IgD-negative memory B cell (primary cell): ENCODE data around the gene AHNAK2. TPM values are rescaled to one million over a fixed set of nuclear protein-coding genes. Genes with fewer than 3 reads are reported as not detected.

Experiments
- H3K27ac Mint-ChIP-seq, 3 donors: one replicate each; pipeline ENCODE4 v1.8.0; 2020 to 2022; ENCODE audit warnings: mild to moderate bottlenecking in 3 of 3, mixed read lengths in 3 of 3, moderate library complexity in 1 of 3
- H3K27me3 Mint-ChIP-seq: one replicate; pipeline ENCODE4 v1.8.0; 2021; ENCODE audit warnings: mixed read lengths
- H3K36me3 Mint-ChIP-seq: one replicate; pipeline ENCODE4 v1.8.0; 2020; ENCODE audit warnings: mild to moderate bottlenecking, mixed read lengths
- H3K4me1 Mint-ChIP-seq, 3 donors: one replicate each; pipeline ENCODE4 v1.8.0; 2020 to 2022; ENCODE audit warnings: mixed read lengths in 3 of 3, mild to moderate bottlenecking in 1 of 3
- H3K4me3 Mint-ChIP-seq, 4 donors: one replicate each; pipeline ENCODE4 v1.8.0; 2020 to 2022; ENCODE audit warnings: mild to moderate bottlenecking in 4 of 4, mixed read lengths in 4 of 4, moderate library complexity in 3 of 4
- H3K9me3 Mint-ChIP-seq, 3 donors: one replicate each; pipeline ENCODE4 v1.8.0; 2020 to 2021; ENCODE audit warnings: mixed read lengths in 3 of 3, mild to moderate bottlenecking in 1 of 3
- polyA plus RNA-seq: library from polyadenylated mRNA; unstranded; fragments of 300-500 nt; fragmentation: Illumina TruSeq; gene quantifications from one replicate; pipeline ENCODE4 v1.2.3, GENCODE V29; 2021

AHNAK2 gene
- polyA plus RNA-seq, 1 donor from 2014 or later, result 0.68 TPM

DNA sequence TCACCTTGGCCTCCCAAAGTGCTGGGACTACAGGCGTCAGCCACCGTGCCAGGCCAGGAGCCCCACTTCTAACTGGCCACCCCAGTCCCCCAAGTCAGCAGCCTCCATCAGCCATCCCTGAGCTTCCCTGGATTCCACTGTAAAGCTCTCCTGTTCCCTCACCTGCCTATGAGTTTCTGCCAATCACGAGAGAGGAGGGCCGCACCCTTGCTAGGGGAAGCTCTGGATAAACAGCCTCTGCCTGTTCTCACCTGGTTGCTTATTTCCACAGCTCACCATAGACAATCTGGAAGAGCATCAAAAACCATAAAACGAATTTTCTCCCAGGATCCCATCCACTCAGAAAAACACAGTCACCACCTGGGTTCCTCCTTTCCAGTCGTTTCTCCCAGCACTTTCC, 37.7 kb upstream of the AHNAK2 start:
- Mint-ChIP-seq H3K9me3 (no peaks in the 10 kb centered on the region), H3K4me1 (peaks cover 47 to 50% (median 47%) of the 10 kb centered on the region in 3 donors), H3K36me3 (peaks cover 2% of the 10 kb centered on the region), H3K27ac (peak overlapping the region in 2 of 3 donors; percentile 40 to 53), H3K27me3 (peaks cover 3% of the 10 kb centered on the region), H3K4me3 (peak overlapping the region in 2 of 4 donors; percentile 10 to 39)

DNA sequence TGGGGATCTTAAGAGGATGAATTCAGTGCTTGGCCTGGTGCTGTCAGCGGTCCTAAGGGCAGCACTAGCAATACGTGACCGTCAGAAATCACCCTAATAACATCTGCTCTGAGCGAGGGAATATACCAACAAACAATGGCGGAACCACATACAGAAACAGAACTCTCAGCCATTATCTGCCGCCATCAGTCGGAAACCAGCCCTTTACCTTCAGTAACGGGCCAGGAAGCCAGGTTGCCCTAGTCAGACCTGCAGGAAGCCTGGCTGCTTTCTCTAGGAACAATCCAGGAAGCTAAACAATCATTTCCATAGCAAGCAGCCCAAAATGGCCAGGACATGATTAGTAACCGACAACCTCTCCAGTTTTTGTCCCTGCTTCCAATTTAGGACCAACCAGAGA, 37.1 kb upstream of the AHNAK2 start:
- Mint-ChIP-seq H3K36me3 (peaks cover 2% of the 10 kb centered on the region), H3K9me3 (no peaks in the 10 kb centered on the region), H3K27me3 (peaks cover 3% of the 10 kb centered on the region), H3K4me3 (peak overlapping the region in 2 of 4 donors; percentile 13 to 56), H3K27ac (peak overlapping the region; percentile 6 to 40 (median 16)), H3K4me1 (peaks cover 47 to 50% (median 47%) of the 10 kb centered on the region in 3 donors)

GRCh38 chr14:105014631-105015030, 36.5 kb upstream of the AHNAK2 start:
- H3K36me3 Mint-ChIP-seq, result peaks cover 2% of the 10 kb centered on the region
- H3K4me3 Mint-ChIP-seq, result peak overlapping the region in 3 of 4 donors; percentile 38 to 87 (median 56)
- H3K27me3 Mint-ChIP-seq, result peaks cover 2% of the 10 kb centered on the region
- peaks cover 43 to 47% (median 46%) of the 10 kb centered on the region in 3 donors for H3K4me1 Mint-ChIP-seq
- no peaks in the 10 kb centered on the region for H3K9me3 Mint-ChIP-seq
- peak overlapping the region in 2 of 3 donors; percentile 16 to 63 for H3K27ac Mint-ChIP-seq

DNA sequence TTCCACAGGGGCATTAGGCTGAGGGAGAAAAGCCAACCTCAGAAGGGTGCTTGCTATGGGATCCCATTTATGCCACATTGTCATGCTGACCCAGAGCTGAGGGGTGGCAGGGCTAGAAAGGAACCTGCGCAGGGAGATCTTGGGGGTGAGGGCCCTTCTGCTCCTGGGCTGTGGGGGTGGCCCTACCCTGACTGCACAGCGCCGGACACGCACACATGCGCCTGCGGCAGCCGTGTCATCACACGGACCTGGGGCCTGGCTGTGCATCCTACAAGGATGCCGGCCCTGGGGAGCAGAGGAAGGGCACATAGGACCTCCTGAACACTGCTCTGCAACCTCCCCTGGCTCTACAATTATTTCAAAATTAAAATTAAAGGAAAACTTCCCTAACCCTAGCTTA, 35.9 kb upstream of the AHNAK2 start:
- H3K36me3 Mint-ChIP-seq, result peaks cover 2% of the 10 kb centered on the region
- peak overlapping the region in 1 of 4 donors; percentile 87 for H3K4me3 Mint-ChIP-seq
- no peaks in the 10 kb centered on the region for H3K9me3 Mint-ChIP-seq
- H3K27ac Mint-ChIP-seq, result peak overlapping the region in 2 of 3 donors; percentile 12 to 63
- peaks cover 38 to 43% (median 41%) of the 10 kb centered on the region in 3 donors for H3K4me1 Mint-ChIP-seq
- no peaks in the 10 kb centered on the region for H3K27me3 Mint-ChIP-seq

DNA sequence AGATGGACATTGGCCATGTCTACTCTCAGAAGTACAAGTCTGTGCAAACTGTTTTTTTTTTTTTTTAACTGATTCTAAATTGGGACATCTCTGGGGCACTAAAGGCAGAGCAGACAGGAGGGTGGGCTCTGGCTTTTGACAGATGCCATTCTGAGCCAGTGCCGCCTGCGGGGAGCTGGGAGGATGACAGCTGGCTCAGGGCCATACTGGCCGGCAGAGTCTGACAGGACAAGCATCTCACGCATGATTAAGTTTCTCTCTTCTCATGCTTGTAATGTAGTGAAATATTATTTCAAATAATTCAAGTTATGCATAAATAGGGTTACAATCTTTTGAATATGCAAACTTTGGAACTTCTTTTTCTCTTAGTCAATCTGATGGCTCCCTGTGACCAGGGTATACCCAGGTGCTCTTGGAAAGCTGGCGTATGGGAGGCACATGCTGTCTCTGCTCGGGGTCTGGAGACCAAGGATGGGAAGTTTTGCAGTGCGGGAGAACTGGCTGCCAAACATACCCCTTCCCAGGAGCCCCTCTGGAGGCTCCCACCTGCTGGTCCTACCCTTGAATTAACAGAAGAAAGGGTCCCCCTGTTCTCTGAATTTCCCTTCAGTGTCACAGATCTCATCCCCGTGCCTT, 35.1 kb upstream of the AHNAK2 start:
- Mint-ChIP-seq H3K9me3 (no peaks in the 10 kb centered on the region), H3K27ac (peak overlapping the region in 1 of 3 donors; percentile 16), H3K4me3 (no peak overlapping the region), H3K36me3 (peaks cover 2% of the 10 kb centered on the region), H3K27me3 (no peaks in the 10 kb centered on the region), H3K4me1 (peaks cover 37 to 40% (median 38%) of the 10 kb centered on the region in 3 donors)

GRCh38 chr14:105012171-105012985, 34.2 kb upstream of the AHNAK2 start:
- Mint-ChIP-seq H3K9me3 (no peaks in the 10 kb centered on the region), H3K36me3 (peaks cover 2% of the 10 kb centered on the region), H3K4me1 (peaks cover 30 to 35% (median 34%) of the 10 kb centered on the region in 3 donors), H3K27ac (no peak overlapping the region), H3K4me3 (no peak overlapping the region), H3K27me3 (no peaks in the 10 kb centered on the region)

- Mint-ChIP-seq H3K9me3 (no peaks in the 10 kb centered on the region), H3K36me3 (no peaks in the 10 kb centered on the region), H3K27me3 (no peaks in the 10 kb centered on the region), H3K27ac (peak overlapping the region in 1 of 3 donors; percentile 26), H3K4me1 (peaks cover 24 to 30% (median 29%) of the 10 kb centered on the region in 3 donors), H3K4me3 (no peak overlapping the region)
These were observed 33.3 kb upstream of the AHNAK2 start for GRCh38 chr14:105011312-105011990.

DNA sequence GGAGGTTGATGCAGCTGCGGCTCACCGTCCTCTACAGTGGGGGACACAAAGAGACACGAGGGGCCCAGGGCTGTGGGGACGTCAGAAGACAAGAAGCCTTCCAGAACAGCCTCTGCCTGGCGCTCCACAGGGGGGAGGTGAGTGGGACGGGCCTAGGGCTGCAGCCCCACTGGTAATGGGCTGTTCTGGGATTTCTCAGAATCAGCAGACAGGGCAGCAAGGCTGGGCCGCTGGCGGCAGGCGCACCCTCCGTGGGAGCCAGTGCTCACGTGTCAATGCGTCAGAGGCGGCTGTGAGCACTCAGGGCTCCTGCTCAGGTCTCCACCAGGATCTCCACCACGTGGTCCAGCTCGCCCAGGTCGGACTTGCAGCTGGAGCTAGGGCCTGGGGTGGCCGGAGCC, 32.7 kb upstream of the AHNAK2 start:
- Mint-ChIP-seq H3K4me1 (peaks cover 18 to 26% (median 24%) of the 10 kb centered on the region in 3 donors), H3K27me3 (no peaks in the 10 kb centered on the region), H3K36me3 (no peaks in the 10 kb centered on the region), H3K9me3 (no peaks in the 10 kb centered on the region), H3K4me3 (no peak overlapping the region), H3K27ac (no peak overlapping the region)

DNA sequence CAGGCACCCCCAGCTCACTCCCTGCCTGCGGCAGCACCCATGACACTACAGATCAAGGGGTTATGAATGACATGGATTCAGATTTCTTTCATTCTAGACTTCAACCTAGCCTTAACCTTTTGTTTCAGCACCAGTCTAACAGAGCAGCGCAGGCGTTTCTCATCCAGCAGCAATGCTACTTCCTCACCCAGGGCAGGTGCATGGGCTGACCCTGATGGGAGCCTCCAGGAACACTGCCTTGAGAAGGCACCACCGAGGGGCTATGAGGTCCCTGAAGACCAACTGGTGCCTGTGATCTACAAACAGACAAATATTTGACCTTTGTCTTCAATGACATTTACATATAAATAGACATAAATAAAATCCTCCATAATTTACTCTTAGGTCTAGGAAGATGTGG, 31.9 kb upstream of the AHNAK2 start:
- no peaks in the 10 kb centered on the region for H3K27me3 Mint-ChIP-seq
- H3K27ac Mint-ChIP-seq, result no peak overlapping the region
- H3K9me3 Mint-ChIP-seq, result no peaks in the 10 kb centered on the region
- no peaks in the 10 kb centered on the region for H3K36me3 Mint-ChIP-seq
- peaks cover 12 to 21% (median 18%) of the 10 kb centered on the region in 3 donors for H3K4me1 Mint-ChIP-seq
- no peak overlapping the region for H3K4me3 Mint-ChIP-seq

DNA sequence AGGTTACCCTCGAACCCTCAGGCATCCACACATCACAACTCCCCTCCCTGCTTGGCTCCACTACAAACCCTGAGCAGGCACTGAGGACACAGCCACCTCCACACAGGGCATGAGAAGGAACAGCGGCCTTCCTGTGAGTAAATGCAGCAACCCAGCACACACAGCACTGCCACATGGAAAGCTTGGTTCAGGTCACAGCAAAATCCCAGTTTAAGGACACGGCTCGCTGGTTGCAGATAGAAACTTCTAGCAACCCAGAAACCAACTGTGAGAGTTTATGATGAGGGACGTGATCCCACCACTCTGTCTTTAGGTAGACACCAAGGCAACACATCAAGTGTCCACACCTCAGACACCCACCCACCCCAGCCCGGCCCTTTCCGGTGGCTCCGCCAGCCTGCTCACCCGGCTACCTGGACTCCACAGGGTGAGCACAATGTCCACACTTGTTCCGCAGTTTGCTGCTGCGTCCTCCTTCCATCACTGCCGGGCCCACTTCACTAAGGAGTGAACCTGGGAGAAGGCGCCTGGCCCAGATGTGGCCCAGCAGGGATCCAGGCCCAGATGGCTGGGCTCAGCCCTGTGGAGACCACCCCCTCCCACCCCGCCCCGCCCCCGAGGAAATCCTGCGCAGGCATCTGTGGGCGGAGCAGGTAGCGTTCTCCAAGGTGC, 29.6 kb upstream of the AHNAK2 start:
- Mint-ChIP-seq H3K4me1 (peaks cover 0 to 7% (median 4%) of the 10 kb centered on the region in 3 donors), H3K9me3 (no peaks in the 10 kb centered on the region), H3K36me3 (no peaks in the 10 kb centered on the region), H3K4me3 (no peak overlapping the region), H3K27me3 (no peaks in the 10 kb centered on the region), H3K27ac (peak overlapping the region in 1 of 3 donors; percentile 47)

DNA sequence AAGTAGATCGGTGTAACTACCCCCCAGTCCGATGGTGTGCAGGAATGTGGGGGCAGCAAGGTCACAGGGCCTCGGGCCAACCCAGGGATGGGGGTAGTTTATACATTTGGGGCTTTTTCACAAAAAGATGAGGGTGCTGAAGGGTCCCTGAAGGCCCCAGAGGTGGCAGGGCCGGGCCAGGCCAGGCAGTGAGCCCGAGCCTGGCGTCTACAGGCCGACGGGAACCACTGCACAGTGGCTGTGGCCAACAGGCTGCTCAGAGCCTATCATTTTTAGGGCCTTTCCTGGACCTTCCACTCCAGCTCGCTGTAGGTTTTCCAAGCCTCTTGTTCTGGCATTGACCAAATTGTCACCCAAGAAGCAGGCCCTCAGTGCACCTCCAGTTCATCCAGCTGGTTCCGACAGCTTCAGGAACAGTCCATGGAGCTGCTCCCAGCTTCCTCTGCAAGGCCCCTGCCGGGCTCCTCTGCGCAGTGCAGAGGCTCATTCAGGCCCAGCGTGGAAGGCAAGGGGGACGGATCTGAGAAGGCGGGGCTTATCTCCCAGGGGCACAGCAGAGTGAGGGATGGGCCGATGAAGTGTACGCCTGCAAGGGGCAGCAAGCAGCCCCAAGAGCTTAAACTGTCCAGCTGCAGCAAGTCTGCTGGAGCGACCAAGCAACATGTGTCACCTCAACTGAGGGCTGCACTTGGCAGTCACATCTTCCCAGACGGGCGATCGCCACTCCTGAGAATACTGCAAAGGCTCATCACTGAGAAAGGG, 28.8 kb upstream of the AHNAK2 start:
- Mint-ChIP-seq H3K36me3 (no peaks in the 10 kb centered on the region), H3K9me3 (no peaks in the 10 kb centered on the region), H3K4me3 (no peak overlapping the region), H3K4me1 (peaks cover 0 to under 1% (median 0%) of the 10 kb centered on the region in 3 donors), H3K27ac (no peak overlapping the region), H3K27me3 (no peaks in the 10 kb centered on the region)

DNA sequence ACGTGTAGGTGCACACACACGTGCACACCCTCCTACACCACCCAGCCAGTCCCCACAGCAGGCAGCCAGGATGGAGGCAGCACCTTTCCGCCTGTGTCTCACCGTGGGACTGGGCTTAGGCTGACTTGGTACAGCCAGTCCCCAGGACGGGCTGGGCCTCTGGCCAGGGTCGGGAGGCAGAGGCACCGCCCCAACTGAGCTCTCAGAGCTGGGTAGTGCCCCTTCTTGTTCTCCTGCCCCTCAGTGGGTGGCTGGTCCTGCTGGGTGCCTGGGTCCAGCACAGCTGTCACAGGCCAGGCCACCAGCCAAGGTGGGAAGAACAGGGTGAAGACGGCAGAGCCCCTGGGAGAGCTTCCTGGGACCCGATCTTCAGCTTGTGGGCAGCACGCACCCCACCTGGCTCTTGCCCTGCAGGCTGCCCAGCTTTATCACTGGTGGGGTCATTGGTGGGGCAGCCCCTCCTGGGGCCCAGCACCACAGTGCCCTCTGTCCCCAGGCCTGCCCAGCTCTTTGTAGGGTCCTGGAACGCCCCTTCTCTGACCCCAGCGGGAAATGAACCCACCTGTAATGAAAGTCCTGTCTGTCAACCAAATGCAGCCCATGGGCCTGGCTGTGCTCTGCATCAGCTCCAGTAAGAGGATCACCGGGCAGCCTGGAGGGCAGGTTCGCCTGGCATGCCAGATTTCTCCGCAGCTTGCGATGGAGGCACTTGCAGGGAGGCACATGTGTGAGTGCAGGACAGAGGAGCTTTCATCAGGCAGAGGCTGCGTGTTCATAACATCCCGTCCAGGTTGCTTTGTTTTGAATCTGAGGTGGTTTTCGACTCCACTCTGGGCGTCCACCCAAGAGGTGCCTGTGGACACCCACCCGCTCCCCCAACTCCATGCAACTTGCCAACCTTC, 28.0 kb upstream of the AHNAK2 start:
- no peaks in the 10 kb centered on the region for H3K27me3 Mint-ChIP-seq
- no peaks in the 10 kb centered on the region for H3K9me3 Mint-ChIP-seq
- H3K4me3 Mint-ChIP-seq, result no peak overlapping the region
- no peak overlapping the region for H3K27ac Mint-ChIP-seq
- H3K4me1 Mint-ChIP-seq, result no peaks in the 10 kb centered on the region
- no peaks in the 10 kb centered on the region for H3K36me3 Mint-ChIP-seq

GRCh38 chr14:105005329-105005928, 27.3 kb upstream of the AHNAK2 start:
- Mint-ChIP-seq H3K9me3 (no peaks in the 10 kb centered on the region), H3K27me3 (no peaks in the 10 kb centered on the region), H3K4me3 (no peak overlapping the region), H3K27ac (no peak overlapping the region), H3K36me3 (no peaks in the 10 kb centered on the region), H3K4me1 (no peaks in the 10 kb centered on the region)
